Kidney glomerular epithelial cell (primary cell): ENCODE data around the gene SLC5A11.
"Not testable (repeated sequence)": the region's sequence is repeated elsewhere in the genome, so short reads cannot be mapped to it uniquely, and the experiment has no call there.

Source experiments
- DNase-seq: peaks from one replicate; lab custom pipeline; 2025; lab: John Stamatoyannopoulos, UW

SLC5A11 gene, protein sequence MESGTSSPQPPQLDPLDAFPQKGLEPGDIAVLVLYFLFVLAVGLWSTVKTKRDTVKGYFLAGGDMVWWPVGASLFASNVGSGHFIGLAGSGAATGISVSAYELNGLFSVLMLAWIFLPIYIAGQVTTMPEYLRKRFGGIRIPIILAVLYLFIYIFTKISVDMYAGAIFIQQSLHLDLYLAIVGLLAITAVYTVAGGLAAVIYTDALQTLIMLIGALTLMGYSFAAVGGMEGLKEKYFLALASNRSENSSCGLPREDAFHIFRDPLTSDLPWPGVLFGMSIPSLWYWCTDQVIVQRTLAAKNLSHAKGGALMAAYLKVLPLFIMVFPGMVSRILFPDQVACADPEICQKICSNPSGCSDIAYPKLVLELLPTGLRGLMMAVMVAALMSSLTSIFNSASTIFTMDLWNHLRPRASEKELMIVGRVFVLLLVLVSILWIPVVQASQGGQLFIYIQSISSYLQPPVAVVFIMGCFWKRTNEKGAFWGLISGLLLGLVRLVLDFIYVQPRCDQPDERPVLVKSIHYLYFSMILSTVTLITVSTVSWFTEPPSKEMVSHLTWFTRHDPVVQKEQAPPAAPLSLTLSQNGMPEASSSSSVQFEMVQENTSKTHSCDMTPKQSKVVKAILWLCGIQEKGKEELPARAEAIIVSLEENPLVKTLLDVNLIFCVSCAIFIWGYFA

DNA sequence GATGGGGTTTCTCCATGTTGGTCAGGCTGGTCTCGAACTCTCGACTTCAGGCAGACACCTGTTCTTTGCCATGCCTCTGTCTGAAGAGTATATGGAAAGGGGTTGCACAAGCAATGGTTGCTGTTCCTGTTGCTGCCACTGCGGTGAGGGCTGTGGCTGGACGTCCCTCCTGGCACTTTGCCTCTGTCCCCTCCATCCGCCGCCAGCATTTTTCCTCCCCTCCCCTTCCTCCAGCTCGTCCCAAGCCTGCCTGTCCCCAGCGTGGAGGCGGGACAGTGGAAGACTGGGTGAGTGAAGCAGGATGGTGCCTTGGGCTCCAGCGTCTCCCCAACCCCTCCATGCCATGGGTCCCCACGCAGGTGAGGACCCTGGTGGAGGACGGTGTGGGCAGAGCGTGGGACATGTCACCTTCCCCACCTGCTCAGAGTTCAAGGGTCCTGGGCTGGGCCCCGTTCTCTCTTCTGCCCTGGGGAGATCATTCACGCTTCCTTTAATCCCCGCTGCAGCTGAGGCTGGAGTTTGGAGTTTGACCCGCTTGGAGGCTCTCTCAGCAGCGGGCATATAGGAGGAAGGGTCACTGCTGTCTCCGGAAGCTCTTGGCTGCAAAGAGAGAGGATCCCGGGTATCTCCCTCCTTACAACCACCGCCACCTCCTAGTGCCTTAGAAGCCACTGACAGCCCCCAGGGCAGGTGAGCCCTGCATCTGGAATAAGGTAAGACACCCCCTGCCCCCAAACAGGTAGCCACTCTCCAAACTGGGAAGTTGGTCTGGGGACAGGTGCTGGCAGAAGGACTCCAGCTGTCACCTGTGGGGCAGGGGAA, at the start of gene SLC5A11:
Gene SLC5A11, plus strand, starts transcription at position 238 of the 822 bp plus-strand sequence. CDS start 12,681 bp downstream, outside the sequence.
- no peak for DNase-seq

DNA sequence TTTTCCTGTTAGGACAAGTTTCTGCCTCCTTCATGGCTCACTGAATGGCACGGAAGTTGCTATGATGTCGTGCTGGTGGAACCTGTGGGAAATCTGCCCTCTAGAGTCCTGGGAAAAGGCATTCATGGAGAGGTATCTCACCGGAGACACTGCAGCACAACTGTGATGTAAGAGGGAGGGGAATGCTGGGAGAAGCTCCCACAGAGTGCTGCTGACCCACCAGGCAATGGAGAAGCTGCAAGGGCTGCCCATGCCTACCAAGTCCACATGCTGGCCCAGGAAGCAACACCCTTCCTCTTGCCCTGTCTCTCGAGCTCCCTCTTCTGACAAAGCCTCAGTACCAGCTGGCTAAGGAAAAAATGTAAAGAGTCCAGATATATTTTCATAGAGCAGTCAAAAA, 45.2 kb upstream of the SLC5A11 start:
- DNase-seq = peak; percentile 75

DNA sequence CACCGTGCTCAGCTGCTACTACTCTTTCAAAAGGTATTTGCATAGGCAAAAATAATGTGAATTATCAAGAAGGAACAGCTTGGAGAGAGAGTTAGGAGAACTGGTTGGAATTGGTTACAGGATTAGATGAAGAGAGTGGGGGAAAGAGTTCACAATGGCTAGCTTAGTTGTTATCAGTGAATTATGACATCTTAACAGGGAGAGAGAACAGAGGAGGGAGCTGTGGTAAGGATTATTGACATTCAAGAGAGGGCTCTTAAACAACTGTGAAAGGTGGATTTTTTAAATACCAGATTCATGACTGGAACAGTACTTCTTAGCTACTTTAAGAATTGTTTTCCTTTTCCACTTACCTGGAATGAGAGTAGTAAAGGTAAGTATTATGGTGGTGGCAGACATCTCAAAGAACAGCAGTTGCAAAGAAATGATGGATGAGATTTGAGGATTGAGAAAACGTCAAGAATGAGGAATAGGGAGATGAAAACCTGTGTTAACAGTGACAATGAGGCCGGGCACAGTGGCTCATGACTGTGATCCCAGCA, 43.9 kb upstream of the SLC5A11 start:
- no peak for DNase-seq

DNA sequence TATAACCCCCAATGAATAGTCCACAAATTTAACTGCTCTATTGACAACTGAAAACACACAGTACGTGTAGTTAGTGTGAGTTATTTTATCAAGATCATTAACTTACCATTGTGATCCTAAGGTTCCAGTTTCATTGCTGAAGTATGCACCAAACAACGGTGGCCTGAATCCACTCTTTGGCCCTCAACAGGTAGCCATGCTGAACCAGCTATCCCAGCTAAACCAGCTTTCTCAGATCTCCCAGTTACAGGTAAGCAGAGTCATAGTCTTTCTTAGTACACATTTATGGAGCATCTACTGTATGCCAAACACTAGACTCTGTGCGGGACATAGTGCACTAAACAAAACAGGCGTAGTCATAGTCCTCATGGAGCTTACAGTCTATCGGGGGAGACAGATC, 40.3 kb upstream of the SLC5A11 start:
- DNase-seq = no peak

DNA sequence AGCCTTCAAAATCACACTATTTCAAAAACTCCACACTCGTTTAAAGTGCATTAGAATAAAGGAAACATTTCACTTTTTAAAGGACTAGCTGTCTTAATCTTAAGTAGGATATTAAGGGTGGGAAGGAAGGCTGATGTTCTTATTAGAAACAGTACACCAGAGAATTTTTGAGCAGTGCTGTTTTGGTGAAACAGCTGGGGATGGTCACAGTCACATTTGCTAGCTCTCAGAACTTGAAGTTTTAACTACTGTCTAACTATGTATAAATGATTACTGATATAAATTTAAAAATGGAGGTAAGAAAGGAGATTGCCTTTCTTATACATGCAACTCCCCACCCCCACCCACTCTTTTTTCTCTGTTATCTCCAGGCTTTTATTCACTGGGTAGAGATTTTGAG, 38.5 kb upstream of the SLC5A11 start:
- DNase-seq = no peak

DNA sequence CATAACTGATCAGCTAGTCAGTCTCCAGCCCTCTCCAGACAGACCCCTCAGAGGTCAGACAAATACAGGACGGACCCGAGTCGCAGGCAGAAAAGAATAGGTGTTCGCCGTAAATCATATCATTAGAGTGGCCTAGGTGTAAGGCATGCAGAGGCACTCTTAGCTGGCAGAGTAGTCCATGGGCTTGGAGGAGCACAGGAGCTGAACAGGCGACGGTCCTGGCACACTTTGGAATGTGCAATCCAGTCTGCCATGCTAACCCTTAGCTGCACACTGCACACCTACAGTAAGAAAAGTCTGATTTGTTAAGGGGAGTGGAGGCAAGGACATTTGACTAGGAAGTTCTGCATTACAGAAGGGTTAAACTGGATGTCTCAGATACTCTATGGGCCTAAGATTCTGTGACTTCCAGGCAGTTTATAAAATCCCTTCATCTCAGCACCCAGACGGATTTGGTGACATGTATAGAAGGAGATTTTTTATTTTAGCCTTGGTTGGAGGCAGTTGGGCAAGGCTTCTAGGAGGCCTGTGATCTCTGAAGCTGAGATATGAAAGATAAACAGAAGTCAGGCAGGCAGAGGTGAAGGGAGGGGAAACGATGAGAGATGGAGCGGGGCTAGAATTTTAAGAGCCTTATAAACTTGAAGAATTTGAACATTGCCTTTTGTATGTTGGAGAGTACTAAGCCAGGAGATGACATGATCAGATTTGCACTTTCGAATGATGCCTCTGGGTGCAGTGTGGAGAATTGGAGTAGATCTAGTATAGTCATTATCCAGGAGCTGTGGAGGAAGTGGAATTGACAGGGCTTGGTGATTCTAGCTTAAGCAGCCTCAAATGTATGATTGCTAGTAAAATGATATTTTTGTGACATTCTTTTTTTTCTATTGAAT, 34.6 kb upstream of the SLC5A11 start:
- no peak for DNase-seq

DNA sequence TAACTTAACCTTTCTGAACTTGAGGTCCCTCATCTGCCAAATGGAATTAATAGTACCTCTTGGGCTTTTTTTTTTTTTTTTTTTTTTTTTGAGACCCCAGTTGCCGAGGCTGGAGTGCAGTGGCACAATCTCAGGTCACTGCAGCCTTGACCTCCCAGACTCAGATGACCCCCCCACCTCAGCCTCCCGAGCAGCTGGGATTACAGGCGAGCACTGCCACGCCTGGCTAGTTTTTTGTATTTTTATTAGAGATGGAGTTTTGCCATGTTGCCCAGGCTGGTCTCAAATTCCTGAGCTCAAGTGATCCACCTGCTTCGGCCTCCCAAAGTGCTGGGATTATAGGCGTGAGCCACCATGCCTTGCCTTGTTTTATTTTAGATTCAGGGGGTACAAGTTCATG, 33.0 kb upstream of the SLC5A11 start:
- not testable (repeated sequence) for DNase-seq

DNA sequence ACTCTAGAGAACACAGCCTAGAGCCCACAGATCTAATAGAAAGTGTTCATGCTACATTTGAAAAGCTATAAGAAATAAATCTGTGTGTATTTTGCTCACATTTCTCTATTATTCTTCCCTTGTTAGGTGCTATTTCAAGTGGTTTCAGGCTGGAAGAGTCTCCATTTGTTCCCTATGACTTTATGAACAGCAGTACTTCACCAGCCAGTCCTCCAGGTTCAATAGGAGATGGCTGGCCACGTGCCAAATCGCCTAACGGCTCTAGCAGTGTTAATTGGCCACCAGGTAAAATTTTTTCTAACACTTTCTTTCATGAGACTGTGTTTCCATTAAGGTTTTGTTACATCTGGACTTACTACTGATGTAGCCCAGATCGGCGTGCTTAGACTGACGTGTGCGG, 30.7 kb upstream of the SLC5A11 start:
- DNase-seq = no peak

DNA sequence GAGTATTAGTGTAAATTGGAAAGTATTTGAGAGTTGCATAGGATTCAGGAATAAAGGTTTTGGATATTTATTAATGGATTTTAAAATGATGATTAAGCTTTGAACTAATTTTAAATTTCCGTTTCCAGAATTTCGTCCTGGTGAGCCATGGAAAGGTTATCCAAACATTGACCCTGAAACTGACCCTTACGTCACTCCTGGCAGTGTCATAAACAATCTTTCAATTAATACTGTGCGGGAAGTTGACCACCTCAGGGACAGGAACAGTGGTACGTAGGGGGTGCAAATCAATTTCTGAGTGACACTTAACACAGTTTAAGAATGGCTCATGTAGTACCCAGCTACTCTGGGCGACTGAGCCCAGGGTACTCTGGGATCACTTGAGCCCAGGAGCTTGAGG, 29.1 kb upstream of the SLC5A11 start:
- DNase-seq = no peak

DNA sequence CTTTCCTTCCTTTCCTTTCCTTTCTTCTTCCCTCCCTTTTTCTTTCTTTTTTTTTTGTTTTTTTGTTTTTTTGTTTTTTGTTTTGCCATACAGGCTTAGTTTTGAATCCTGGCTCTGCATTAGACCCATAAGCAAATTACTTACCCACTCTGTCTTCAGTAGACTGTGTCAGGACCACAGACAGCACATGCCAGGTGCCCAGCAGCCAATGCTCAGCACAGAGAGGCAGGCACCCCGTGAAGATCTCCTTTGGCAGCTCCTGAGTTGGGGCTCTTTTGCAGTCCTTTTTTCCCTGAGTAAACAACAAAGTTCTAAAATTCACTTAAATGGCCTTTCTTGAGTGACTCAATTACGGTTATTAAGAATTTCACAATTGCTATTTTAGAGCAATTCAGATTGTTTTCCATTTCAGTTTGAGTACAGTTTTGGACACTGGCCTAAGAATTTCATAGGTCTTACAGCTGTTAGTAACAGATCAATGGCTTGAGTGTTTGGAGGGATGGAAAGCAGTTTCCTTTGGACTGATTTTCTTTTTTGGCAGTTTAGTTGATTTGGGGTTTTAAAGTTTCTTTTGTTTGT, 26.2 kb upstream of the SLC5A11 start:
- no peak for DNase-seq

DNA sequence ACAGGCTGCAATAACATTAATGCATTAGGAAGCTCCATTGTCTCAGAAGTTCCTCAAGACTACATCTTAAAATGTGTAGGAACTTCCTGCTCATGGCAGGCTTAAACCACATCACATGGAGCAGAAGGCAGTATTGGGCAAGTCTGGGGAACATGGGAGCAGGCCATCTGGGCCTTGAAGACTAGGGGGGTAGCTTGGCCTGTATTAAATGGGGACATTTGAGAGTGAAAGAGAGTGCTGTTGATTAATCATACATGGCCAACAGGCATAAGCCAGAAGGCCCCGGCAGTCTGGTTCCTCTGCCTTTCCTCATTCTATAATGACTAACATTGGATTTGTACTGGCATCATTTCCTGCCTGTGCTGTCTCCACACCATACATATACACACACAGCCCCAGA, 25.2 kb upstream of the SLC5A11 start:
- no peak for DNase-seq

DNA sequence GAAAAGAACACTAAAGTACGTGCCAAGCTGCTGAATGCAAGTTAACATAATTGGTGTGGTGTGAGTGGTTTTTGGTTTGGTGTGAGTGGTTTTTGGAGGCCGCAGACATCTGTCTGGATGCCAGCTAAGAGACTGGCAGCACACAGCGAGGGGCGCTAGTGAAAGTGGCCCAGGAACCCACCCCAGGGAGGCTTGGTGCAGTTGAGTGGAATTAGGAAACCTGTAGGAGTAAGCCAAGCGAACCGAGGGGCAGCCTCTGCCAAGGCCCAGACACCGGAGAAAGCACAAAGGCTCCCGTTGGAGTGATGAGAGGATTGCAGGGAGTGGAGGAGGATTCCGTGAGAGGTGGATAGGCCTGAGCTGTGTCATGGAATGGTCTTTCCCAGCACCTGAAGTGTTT, 24.6 kb upstream of the SLC5A11 start:
- no peak for DNase-seq

DNA sequence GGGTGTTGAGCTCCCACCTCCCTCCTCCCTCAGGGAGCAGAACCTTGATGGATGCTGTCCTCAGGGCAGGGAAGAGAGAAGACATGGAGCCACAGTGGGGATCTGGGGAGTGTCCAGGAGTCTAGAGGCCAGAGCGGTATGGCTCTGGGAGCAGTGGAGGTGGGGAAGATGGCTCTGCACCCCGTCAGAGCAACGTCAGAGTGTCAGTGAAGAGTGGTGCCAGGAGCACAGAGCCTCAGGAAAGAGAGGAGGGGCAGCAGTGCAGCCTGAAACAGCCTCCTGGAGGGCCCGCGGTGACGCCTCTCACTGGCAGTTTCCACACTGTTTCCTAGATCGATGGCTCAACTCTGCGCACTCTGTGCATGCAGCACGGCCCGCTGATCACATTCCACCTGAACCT, 23.2 kb upstream of the SLC5A11 start:
- no peak for DNase-seq

DNA sequence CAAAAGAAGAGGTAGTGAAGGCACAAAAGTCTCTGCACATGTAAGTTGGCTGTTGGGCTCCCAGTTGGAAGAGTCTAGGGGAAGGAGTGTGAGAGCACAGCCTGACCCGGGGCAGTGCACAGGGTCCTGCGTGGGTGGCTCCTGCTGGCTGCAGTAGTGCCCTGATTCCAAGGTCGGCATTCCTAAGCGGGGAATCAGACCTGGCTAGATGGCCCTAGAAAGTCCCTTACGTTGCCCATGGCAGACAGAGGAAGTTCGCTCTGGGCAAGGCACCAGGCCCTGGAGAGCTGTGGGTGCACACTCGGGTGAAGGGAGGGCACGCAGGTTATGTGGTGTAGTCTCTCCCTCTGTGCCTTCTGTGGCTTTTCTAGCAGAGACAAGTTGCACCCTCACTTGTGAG, 22.8 kb upstream of the SLC5A11 start:
- DNase-seq = no peak

DNA sequence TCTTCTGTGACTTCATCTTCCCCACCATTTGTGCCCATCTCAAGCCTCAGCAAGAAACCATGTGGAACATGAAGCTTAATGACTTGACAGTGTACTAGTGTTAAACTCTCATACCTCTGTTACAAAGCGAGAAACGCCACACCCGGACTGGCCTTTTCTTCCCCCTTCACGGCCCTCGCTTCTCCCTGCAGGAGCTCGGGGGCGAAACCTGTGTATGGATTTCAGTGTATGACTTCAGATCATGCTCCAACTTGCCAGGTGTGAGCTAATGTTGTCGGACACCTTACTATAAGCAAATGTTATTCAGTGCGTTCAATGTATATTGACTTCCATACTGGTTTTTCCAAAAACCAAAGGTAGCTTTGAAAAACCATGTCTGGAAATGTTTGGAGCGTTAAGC, 20.1 kb upstream of the SLC5A11 start:
- DNase-seq = no peak

DNA sequence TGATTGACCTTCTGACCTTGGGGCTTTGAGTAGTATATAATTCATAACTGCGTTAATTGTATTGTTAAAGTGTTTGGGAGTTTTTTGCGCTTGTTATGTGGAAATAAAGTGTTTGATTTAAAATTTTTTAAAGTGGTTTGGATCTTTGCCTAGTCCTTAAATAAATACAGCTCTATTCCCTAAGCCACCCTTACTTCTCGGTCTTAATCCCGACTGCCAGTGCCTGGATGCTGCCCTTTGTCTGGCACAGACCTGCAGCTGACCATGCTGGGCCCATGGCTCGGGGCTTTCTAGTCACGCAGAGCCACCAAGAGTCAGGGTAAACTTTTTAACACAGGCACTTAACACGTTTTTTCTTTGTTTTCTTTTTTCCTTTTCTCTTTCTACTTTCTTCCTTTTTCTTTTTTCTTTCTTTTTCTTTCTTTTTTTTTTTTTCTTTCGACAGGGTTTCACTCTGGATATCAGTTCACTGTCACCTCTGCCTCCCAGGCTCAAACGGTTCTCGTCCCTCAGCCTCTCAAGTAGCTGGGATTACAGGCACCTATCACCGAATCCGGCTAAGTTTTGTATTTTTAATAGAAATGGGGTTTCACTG, 19.6 kb upstream of the SLC5A11 start:
- DNase-seq = no peak

DNA sequence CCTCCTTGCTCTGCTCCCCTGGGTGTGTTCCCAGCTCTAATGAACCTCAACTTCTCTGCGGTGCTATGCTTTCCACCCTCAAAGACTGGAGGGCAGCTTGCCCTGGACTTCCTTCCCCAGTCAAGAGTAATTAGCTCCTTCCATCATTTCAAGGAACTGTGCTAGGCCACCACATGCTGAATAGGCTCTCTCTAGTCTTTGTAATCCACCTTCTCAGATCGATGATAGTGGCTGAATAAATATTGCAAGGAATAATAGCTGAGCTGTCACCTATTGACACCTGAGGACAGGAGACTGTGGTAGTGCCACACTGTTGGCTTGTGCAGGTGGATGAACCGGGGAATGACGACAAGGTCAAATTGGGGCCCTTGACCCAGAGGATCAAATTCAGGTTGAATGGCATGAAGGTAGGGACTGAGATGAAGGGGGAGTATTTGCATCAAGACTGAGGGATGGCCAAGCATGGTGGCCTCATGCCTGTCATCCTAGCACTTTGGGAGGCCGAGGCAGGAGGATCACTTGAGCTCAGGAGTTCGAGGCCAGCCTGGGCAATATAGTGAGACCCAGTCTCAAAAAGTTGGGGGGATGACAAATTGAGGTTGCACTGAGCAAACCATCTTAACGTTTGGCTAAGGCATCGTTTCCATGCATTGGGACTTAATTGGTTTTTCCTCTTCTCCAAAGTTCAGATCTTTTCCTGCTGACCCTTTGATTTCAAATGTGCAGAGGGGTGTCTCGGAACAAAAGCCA, 18.8 kb upstream of the SLC5A11 start:
- no peak for DNase-seq

DNA sequence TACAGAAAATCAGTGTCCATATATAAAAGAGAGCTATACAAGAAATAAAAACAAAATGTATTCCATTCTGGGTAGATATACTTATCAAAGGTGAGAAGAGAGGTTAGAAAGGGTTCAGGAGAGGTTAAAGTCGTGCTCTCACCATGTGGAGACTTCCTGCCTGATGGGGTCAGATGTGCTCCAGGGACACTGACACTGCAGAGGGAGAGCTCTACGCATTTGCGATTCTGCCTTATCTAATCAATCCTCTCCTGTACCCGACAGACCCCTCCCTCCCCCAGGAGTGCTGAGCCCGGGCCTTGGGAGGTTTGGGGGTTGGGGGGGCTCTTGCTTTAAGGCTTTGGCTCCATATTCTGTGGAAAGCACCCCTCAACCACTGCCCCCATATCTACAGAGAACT, 16.6 kb upstream of the SLC5A11 start:
- no peak for DNase-seq

DNA sequence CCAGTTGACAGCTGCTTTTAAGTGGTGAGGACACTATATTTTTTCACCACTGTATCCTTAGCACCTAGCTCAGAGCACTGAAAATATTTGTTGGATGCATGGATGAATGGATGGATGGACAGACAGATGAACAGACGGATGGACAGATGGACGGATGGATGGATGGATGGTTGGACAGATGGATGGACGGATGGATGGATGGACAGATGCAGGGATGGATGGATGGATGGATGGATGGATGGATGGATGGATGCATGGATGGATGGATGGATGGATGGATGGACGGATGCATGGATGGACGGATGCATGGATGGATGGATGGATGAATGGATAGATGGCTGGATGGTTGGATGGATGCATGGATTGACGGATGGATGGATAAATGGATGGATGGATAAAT, 12.4 kb upstream of the SLC5A11 start:
- no peak for DNase-seq
